Measurements from ENCODE around the gene AIFM2. TPM values are rescaled to one million over a fixed set of nuclear protein-coding genes. Genes with fewer than 3 reads are reported as not detected.

Gene AIFM2
- total and polyA plus RNA-seq, 2 of the 13 experiments (the other 11 are each of a cell fraction or from before 2014, with no cell fraction given) = 20.3 to 29.5 TPM

DNA sequence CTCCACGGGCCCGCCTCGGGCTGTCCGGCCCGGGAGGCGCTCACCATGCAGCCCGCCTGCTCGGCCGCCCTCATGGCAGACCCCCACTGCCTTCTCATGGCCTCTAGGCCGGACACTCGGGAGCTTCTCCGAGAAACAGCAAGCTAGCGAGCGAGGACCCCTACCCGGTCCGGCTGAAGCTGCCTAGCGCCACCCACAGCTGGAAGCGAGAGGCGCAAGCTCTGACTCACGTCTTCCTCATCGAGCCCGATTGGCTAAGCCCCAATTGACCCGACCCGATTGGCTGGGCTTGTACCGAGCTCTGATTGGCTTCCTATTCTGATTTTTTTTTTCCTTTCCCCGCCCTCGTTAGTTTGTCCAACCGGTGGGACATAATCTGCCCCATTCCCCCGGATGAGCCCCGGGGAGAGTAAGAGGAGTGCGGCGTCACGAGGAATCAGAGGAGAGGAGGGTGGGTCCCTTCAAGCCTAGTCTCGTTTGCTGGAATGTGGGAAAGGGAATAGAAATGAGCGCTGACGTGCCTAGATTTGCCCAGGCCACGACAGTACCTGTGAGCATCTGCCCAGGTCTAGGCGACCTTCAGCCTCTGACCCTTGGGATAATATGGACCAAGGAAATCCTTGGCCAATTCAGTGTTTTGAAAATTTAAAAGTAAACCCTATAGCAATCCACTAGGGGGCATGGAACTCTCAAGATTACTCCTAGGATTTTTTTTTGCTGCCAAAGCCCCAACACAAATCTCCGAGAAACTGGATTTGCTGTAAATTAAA, 14.0 kb upstream of the AIFM2 start, which contains the start of gene TYSND1:
Gene TYSND1, minus strand, starts transcription at position 212 of the 770 bp plus-strand sequence. Its CDS starts 114 bp downstream, at position 98.
- Histone ChIP-seq H3K27ac (ENCODE audit: extremely low read length, insufficient read depth, low read length) (peak within 1 kb of the TSS; percentile 81), H3K36me3 (replicated peaks in 1 of 2; ENCODE audit: control insufficient read depth in 1 of 2, insufficient read depth in 2 of 2, low read length in 2 of 2) (peaks cover 5 to 28% of the 10 kb centered on the region in 2 experiments), H3K79me2 (ENCODE audit: insufficient read depth, low read length) (peaks cover 10% of the 10 kb centered on the region), H3K4me2 (ENCODE audit: low read depth, low read length) (peak within 1 kb of the TSS; percentile 81), H3K9me3 (ENCODE audit: low read length) (no peaks in the 10 kb centered on the region), H3K4me1 (ENCODE audit: insufficient read depth, low read length) (peaks cover 24% of the 10 kb centered on the region), H4K20me1 (ENCODE audit: insufficient read depth, low read length) (no peaks in the 10 kb centered on the region), H3K4me3 (replicated peaks in 1 of 3; ENCODE audit: insufficient read depth in 1 of 3, low read depth in 2 of 3, low read length in 3 of 3) (peak within 1 kb of the TSS; percentile 66 to 92 (median 77)), H3K9ac (ENCODE audit: insufficient read depth, low read depth, low read length) (peak within 1 kb of the TSS; percentile 82), H2AFZ (ENCODE audit: low read length) (no peak within 1 kb of the TSS), H3K27me3 (ENCODE audit: control insufficient read depth in 1 of 2, insufficient read depth in 2 of 2, low read length in 2 of 2) (no peaks in the 10 kb centered on the region)
- in situ Hi-C loops (cut with HindIII; ENCODE audit: extremely low pct_ligation_motif_present, low pct_unique_long_range_greater_than_20kb) (no loop called here), intact Hi-C loops (cut with micrococcal nuclease; ENCODE audit: unreplicated experiment) (loop anchor here (1.0 kb wide), 3 partner anchors 14 to 218 kb away; partner anchors contain the start of gene AIFM2)
- 3% methylated on average over 19 of the region's 39 CpGs for WGBS (ENCODE audit: low lambda C conversion rate)
- DNase-seq (ENCODE audit: low spot score) = peak; percentile 97
- peak; percentile 100 for FAIRE-seq
- ATAC-seq = peak; percentile 90
- CTCF ChIA-PET (ENCODE audit: low intra/inter-chr PET ratio, low total read pairs) = interaction anchor here (0.7 to 1.9 kb wide), 5 partner anchors 14 to 62 kb away, joined by 3 to 18 read pairs (median 5); partner anchors contain the start of gene AIFM2
- BruUV-seq (replicated peaks) = TSS peak; percentile 91
- POLR2A ChIA-PET = interaction anchor here (0.6 to 4.3 kb wide), 30 partner anchors 9 to 259 kb away, joined by 3 to 109 read pairs (median 6); partner anchors contain the start of genes AIFM2, EIF4EBP2, PPA1 and SAR1A
- TF ChIP-seq, protein P1, sequence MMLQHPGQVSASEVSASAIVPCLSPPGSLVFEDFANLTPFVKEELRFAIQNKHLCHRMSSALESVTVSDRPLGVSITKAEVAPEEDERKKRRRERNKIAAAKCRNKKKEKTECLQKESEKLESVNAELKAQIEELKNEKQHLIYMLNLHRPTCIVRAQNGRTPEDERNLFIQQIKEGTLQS (CRISPR knock-in tag; IDR thresholded peaks at IDR 0.05) = no peak
- 0 out of 2 replicates have a peak, but pooled peaks have one; percentile 57 for TF ChIP-seq ZNF337 (CRISPR knock-in tag; IDR thresholded peaks at IDR 0.05; ENCODE audit: borderline replicate concordance, low read depth)
- TF ChIP-seq ZNF138 (CRISPR knock-in tag; IDR thresholded peaks at IDR 0.05; ENCODE audit: low read depth) = 0 out of 2 replicates have a peak, but pooled peaks have one; percentile 4
- no peak for TF ChIP-seq ZNF567 (CRISPR knock-in tag; IDR thresholded peaks at IDR 0.05; ENCODE audit: borderline replicate concordance)
- peak; percentile 41 to 92; a peak in 2 of 4 replicates for TF ChIP-seq HMGXB4 (CRISPR knock-in tag; IDR thresholded peaks at IDR 0.05; ENCODE audit: borderline replicate concordance in 1 of 2, low read depth in 1 of 2)
- TF ChIP-seq NFE2L2 (IDR thresholded peaks at IDR 0.05; ENCODE audit: low read length) = no peak
- 0 out of 2 replicates have a peak, but pooled peaks have one; percentile 54 for TF ChIP-seq JUN (CRISPR knock-in tag; IDR thresholded peaks at IDR 0.05)
- TF ChIP-seq RBFOX2 (IDR thresholded peaks at IDR 0.05; ENCODE audit: low read depth, low read length) = peak; percentile 55
- TF ChIP-seq MTF1 (CRISPR knock-in tag; IDR thresholded peaks at IDR 0.05) = no peak
- no peak for TF ChIP-seq GMEB2 (CRISPR knock-in tag; IDR thresholded peaks at IDR 0.05; ENCODE audit: low read depth)
- TF ChIP-seq, protein P2, sequence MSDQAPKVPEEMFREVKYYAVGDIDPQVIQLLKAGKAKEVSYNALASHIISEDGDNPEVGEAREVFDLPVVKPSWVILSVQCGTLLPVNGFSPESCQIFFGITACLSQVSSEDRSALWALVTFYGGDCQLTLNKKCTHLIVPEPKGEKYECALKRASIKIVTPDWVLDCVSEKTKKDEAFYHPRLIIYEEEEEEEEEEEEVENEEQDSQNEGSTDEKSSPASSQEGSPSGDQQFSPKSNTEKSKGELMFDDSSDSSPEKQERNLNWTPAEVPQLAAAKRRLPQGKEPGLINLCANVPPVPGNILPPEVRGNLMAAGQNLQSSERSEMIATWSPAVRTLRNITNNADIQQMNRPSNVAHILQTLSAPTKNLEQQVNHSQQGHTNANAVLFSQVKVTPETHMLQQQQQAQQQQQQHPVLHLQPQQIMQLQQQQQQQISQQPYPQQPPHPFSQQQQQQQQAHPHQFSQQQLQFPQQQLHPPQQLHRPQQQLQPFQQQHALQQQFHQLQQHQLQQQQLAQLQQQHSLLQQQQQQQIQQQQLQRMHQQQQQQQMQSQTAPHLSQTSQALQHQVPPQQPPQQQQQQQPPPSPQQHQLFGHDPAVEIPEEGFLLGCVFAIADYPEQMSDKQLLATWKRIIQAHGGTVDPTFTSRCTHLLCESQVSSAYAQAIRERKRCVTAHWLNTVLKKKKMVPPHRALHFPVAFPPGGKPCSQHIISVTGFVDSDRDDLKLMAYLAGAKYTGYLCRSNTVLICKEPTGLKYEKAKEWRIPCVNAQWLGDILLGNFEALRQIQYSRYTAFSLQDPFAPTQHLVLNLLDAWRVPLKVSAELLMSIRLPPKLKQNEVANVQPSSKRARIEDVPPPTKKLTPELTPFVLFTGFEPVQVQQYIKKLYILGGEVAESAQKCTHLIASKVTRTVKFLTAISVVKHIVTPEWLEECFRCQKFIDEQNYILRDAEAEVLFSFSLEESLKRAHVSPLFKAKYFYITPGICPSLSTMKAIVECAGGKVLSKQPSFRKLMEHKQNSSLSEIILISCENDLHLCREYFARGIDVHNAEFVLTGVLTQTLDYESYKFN (CRISPR knock-in tag; conservative IDR thresholded peaks at IDR 0.05) = peak; percentile 56
- TF ChIP-seq ZBTB20 (CRISPR knock-in tag; IDR thresholded peaks at IDR 0.05; ENCODE audit: borderline replicate concordance, low read depth) = no peak

Measured in HepG2 (cell line).